ENCODE measurements around the gene NSA2.

The NSA2 gene

DNA sequence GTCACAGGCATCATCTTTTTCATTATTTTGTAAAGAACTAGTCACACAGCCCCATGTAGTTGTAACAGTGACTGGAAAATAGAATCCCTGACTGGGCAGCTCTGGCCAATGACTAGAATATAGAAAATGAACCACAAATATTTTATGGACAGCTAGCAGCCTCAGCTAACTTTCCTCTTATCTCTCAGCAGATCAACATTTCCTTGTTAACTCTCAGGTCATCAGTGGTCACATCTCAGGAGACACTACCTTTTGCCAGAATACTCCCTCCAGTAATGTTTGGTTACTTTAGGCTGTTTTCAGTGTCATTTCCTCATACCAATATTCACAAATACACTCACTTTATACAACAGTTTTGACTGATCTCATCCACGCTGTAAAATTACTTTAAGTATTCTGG is 55.2 kb downstream of the NSA2 start:
- no peak for DNase-seq

DNA sequence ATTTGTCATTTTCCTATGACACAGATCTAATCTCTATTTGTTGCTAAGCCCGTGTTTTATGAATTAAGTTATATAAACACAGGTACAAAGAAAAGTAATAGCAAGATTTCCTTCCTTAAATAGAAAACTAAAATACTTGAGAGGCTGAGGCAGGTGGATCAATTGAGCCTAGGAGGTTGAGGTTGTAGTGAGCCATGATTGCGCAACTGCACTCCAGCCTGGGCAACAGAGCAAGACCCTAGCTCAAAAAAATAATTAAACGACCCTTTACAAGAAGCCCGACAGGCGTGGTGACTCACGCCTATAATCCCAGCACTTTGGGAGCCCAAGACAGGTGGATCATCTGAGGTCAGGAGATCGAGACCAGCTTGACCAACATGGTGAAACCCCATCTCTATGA is 62.4 kb downstream of the NSA2 start:
- DNase-seq = no peak
